GM18508 (cell line): ENCODE results near the gene BEAN1.
"Not testable (repeated sequence)": the region's sequence is repeated elsewhere in the genome, so short reads cannot be mapped to it uniquely, and the experiment has no call there.

Source experiments
- ATAC-seq: cut with Tn5 transposase; IDR thresholded peaks from one replicate; pipeline ENCODE4 v1.9.1; 2021; ENCODE audit warnings: moderate number of reproducible peaks; ENCODE audit not compliant: insufficient read depth, unreplicated experiment

Gene BEAN1

DNA sequence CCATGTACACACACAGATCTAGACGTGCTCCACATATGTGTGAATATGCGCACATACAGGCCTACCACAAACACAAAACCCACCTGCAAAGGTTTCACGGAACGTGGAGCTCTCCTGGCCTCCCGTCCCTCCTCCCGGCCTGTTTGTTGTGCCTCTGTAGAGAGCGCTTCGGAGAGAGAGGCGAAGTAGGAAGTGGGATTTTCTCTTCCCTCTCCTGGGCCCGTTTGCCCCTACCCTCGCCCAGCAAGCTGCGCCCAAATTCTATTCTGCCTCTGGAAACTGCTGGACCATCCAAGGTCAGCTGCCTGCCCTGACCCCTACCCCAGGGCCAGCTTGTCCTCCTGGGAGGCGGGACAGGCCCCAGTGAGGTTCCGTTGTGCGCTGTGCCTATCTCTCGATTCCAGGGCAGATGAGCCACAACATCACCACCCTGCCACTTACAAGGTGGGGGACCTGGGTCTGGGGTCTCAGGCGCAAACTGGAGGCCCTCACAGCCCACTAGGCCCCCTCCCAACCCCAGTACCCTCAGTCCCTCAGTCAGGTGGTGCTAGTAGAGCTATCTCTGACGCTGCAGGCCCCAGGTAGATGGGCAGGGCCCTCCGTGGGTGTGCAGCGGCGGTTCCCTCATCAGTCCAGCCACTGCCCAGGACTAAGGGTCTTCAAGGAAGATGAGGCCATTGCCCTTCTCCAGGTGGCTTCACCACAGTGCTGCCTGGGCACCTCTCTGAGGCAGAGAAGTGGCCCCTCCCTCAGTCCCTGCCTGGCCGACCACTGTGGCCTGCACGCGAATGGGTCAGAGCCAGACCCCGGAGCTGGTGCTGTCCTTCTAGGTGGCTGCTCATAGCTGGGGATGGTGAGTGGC lies 54.2 kb downstream of the BEAN1 start:
- ATAC-seq, result no peak

DNA sequence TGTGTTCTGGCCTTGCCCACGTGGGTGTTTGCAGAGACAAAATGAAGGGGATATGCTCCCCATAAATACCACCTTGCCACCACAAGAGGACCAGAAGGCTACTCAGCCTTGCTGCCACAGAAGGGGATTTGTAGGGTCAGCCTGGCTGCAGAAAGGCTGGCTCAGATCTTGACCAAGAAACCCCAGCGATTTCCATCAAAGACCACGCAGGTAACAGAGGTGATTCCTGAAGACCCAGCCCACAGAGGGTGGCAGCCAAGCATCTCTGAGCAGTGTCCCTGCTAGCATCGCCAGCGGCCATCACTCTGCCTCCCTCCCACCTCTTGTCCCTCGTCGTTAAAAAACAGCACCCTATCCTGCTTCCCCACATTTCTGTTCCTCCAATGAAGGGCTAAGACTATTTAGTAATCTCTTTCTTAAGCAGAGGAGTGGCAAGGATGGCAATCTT lies 54.9 kb downstream of the BEAN1 start:
- no peak for ATAC-seq

DNA sequence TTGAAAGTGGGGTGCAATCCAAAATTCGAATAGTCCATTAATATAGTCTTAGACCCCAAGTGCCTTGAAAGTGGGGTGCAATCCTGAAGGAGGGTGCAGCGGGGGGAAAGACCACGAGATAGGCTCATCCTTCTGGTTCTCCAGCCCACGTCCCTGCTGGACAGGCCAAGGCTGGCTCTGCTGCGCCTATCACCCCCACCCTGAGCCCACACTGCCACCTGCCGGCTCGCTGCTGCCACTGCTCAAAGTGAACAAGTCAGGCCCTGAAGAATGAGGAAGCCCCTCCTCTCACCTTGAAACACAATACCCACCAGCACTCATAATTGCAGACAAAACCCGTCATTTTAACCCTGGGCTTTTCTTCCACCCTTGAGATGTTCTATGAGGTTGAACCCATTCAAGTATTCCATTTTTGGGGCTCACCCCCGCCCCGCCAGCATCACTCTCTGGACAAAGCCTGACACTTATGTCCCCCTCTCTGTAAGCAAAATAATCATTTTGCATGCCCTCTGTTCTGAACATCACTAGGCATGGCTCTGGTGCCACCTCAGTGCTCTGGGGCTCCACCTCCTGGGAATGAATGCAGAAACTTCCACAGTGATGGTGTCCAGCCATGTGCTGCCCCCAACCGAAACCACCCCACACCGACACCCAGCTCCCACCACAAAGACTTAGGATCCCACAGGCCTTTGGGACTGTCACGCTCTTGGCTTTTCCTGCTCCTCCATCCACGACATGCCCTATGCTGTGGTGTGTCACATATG lies 56.8 kb downstream of the BEAN1 start:
- peak; percentile 59 for ATAC-seq

DNA sequence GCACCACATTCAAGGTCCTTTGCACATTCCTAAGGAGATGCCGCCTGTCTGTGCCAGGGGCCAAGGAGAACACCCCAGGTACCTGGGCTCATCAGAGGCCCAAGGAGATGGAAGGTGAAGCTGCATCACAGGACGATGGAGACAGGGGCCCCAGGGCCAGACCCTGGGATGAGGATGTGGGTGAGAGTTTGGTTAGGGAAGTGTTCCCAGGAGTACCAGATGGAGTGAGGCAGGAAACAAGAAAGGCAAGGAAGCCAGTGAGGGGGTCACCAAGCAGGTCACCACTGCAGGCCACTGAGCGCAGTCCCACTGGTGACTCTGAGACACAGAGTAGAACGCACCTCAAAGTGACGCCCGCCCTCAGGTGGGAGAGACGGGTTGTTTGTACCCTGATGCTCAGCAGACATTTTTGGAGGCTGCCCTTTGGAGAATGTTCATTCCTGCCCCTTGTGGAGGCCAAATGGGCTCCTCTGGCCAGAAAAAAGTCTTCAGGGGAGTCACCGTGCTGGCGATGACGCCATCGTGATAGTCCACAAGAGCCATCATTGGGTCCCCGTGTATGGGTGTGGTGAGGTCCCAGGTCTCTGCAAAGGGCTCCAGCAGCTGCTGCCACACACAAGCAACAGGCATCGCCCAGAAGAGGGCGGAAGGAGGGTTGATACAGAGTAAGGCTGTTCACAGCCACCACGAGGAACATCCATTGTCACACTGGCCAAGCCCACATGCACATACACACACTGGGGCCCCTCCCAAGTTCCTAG lies 57.5 kb downstream of the BEAN1 start:
- no peak for ATAC-seq

DNA sequence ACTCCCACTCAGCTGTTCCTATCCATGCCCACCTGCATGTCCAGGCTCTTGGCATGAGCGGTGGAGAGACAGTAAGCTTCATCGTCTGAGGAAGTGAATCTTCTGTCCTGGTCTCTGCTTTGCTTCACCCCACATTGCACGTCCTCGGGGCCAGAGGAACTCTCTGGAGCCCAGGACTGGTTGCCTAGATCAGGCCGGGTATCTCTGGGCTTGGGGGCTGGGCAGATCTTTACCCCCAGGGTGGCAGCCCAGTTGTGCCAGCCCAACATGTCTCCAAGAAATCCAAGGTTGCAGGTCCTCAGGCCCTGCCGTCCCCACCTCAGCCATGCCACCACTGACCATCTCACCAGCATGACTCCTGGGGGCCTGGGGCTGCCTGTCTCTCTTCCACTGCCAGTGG lies 58.3 kb downstream of the BEAN1 start:
- no peak for ATAC-seq

DNA sequence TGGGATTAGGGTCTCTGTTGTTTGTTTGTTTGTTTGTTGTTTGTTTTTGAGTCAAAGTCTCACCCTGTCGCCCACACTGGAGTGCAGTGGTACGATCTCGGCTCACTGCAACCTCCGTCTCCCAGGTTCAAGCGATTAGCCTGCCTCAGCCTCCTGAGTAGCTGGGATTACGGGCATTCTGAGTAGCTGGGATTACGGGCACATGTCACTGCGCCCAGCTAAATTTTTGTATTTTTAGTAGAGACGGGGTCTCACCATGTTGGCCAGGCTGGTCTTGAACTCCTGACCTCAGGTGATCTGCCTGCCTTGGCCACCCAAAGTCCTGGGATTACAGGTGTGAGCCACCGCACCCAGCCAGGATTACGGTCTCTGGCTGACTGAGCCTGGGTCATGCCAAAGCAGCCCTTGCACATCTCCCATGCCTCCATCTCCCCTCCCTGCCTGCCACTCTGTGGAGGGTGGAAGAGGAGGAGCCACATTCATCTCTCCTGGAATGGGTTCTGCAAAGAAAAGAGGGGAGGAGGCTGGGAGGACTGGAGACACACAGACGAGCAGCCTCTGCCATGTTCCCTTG lies 59.2 kb downstream of the BEAN1 start:
- ATAC-seq, result no peak

DNA sequence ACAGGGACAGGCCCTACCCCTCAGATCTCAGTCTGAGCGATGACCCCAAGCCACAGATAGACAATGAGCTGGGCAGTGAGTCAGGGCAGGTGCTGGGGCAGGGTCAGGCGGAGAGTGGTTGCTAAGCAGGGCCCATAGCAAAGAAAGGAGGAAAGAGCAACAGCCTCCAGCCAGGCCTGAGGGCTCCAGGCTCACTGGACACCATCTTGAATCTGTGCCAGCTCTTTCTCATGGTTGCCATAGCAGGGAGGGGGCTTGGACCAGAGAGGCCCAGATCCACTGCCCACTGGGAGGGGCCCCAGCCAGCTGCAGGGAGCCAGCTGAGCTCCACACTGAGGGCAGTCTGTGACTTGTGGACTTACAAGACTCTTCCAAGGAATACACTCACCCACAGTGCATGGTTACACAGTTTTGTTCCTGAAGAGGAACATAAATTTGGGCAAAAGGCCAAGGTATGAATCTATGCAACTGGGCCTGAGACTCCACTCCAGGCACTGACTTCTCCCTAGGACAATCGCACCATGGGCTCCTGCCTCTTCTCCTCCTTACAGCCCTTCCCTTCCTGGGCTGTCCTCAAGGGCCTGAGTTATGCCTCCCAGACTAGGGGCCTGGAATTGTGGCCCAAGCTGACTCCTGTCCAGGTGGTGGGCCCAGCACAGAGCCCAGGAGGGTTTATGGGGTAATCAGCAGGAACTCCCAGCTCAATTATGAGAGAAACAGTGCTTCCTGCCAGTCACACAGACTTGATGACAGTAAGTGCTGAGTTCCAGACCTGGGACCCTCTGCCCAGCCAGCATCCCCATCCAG lies 59.9 kb downstream of the BEAN1 start:
- ATAC-seq, result no peak

DNA sequence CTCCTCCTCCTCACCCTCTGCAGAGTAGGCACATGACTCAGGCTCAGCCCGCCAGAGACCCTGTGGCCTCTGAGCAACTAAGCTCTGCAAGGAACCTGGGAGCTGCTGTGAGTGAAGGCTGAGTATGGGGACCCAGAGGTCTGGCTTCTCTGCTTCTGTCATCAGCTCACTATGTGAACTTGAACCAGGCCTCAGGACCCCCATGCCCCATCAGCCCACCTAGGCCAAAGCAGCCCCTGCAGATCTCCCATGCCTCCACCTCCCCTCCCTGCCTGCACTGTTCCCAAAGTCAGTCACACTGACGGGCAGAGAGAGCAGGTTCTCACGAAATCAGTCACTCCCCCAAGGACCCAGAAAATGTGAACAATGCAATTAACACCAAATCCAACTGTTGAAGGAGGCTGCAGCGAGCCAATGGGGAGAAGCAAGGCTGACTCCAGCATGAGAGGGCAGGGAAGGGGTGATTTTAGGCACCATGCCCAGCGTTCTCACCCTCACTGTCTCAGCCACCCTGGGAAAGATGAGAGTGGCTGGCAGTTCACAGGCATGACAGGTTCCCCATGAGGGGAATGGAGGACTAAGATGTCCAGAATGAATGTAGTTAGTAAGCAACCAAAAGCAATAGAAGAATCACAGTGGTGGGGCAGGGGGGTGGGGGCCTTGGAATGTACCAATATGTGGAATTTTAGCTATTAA lies 60.6 kb downstream of the BEAN1 start:
- no peak for ATAC-seq

DNA sequence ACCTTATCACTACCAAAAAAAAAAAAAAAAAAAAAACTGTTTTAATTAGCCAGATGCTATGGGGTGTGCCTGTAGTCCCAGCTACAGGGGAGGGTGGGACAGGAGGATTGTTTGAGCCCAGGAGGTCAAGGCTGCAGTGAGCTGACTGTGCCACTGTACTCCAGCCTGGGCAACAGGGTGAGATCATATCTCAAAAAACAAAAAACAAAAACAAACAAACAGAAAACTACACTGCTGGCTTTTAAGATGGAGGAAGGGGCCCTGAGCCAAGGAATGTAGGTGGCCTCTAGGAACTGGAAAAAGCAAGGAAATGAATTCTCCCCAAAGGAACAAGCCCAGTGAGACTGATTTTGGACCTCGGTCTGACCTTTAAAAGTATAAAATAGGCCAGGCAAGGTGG lies 61.4 kb downstream of the BEAN1 start:
- ATAC-seq, result no peak

DNA sequence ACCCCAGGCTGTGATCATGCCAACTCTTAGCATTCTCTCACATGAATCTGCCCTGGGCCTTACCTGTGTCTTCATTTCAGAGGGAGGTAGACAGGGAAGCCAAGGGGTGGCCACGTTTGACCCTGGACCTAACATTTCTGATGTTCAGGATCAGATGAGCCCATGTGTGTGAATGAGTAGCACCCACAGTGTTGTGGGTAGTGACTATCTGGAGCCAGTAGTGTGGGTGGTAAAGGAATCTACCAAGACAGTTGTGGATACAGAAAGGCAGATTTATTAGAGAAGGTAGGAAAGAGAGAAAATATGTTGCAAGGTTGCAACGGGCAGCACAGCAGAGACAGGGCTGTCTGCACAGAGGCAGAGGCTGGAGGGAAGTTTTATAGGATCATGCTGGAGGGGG lies 62.3 kb downstream of the BEAN1 start:
- no peak for ATAC-seq

DNA sequence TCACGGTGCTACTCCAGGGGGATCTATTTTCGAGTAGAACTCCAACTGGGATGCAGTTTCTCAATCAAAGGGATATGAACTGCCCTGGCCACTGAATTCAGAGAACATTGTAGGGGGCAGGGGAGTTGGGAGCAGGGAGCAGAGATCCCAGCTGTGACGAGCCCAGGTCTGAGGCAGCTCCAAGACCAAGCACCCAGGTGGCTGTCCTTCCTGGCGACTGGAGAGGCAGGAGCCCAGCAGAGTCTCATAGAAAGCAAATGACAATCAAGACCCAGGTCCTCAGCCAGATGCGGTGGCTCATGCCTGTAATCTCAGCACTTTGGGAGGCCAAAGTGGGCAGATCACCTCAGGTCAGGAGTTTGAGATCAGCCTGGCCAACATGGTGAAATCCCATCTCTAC lies 62.7 kb downstream of the BEAN1 start:
- no peak for ATAC-seq

DNA sequence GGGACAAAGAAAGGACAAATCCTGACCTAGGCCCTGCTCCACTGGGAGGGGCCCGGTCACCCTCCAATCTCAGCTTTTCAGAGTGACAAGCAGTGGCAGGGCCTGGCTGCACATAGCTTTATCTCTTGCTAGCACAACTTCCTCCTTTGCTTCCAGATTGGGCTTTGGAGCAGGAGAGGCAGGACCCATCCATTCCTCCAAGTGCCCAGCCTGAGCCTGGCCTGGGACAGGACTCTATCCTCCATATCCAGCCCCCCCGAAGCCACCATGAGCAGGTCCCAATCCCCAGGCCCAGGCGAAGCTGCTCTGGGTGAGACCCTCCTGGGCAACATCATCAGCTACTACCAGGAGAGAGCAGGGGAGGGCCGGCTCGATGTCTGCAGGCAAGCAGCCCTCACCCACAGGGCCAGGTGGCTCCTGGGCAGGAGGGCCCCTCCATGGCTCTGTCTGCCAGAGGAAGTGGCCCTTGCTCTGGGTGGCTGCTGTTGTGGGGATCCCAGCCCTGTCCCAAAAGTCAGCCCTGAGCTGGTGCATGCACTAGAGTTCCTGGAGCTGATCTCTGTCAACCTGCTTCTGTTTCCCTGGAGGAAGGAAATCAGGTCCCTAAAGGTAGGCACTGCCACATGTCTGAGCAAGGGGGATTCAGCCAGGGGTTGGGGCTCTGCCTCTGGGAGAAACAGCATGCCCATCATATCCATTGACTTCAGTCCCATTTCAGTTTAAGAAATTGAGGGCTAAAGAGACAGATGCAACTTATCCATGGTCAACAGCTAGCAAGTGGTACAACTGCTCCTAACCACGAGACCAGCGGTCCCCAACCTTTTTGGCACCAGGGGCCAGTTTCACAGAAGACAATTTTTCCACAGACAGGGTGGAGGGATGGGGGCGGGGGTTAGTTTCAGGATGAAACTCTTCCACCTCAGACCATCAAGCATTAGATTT lies 64.0 kb downstream of the BEAN1 start:
- ATAC-seq, result no peak

DNA sequence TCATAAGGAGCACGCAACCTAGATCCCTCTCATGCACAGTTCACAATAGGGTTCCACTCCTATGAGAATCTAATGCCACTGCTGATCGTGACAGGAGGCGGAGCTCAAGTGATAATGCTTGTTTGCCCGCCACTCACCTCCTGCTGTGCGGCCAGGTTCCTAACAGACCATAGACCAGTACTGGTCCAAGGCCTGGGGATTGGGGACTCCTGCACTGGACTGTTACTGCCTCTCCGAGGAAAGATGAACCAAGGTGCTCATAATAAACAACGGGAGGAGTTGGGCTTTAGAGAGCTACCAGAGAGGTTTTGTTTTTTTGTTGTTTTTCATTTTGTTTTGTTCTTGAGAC lies 64.6 kb downstream of the BEAN1 start:
- no peak for ATAC-seq

DNA sequence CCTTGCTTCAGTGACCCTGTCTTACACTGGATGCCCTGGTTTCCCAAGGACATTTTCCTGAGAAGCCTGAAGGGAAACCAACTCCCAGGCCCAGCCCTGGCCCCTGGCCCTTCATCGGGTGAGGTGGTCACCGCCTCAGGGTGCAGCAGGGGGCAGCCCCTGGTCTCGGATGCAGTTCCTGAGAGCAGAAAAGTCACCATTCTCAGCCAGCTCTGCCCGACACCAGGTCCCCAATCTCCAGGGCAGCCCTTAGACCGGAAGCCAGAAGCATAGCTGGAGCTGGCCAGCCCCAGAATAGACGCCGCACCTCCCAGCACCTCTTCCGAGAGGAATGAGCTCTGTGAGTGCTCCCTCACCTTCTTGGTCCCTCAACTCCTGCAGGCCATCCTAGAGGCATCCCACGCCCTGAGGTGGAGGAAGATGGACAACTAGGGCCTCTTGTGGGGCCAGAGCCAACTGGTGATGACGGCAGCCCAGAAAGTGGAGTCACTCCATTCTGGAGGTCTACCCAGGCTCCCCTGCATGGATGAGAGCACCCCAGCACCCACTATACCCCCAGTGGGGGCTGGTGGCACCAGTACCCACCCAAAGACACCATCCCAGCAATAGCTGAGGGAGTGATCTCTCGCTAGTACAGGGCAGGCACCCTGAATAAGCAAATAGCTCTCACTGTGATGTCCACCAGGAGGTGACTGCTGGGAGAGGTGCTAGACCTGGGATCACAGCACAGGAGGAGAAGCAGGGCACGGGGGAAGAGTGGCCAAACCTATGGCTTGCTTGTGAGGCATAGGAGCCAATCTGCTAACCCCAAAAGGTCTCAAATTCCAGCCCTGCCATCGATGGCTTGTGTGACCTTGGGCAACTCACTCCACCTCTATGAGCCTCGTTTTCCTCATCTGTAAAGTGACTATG lies 66.7 kb downstream of the BEAN1 start:
- no peak for ATAC-seq

DNA sequence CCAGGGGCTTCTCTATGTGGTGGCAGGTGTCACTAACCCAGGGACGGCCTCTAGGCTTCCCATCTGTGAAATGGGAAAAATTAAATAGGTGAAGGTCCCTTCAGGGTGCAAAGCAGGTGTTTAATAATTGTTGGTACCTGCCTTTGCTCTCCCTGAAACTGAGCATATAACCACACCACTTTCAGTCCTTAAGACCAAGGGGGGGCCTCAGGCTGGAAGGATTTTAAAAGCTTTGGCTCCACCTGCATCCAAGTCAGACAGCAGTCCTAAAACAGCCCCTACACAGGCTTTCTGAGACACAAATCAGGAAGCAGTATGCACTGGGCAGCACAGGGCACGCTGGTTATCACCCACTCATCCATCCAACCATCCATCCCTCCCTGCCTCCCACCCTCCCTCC lies 67.8 kb downstream of the BEAN1 start:
- no peak for ATAC-seq

DNA sequence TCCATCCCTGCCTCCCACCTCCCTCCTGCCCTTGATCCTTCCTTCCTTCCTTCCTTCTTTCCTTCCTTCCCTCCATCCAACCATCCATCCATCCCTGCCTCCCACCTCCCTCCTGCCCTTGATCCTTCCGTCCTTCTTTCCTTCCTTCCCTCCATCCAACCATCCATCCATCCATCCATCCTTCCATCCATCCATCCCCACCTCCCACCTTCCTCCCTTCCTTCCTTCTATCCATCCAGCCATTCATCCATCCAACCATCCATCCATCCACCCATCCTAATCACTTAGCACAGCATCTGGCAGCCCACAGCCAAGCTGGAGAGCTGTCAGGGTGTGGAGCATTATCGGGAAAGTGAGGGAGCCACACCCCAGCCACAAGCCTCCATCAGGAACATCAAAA lies 68.3 kb downstream of the BEAN1 start:
- no peak for ATAC-seq

DNA sequence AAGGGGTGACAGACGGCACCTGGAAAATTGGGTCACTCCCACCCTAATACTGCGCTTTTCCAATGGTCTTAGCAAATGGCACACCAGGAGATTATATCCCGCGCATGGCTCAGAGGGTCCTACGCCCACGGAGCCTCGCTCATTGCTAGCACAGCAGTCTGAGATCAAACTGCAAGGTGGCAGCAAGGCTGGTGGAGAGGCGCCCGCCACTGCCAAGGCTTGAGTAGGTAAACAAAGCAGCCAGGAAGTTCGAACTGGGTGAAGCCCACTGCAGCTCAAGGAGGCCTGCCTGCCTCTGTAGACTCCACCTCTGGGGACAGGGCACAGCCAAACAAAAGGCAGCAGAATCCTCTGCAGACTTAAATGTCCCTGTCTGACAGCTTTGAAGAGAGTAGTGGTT lies 69.1 kb downstream of the BEAN1 start:
- ATAC-seq, result not testable (repeated sequence)
